GM18909 (cell line): ENCODE results near the gene EML4.
A peak's percentile ranks its signal among the peaks of the same experiment; 100 is the strongest.
"Not testable (repeated sequence)": the region's sequence is repeated elsewhere in the genome, so short reads cannot be mapped to it uniquely, and the experiment has no call there.

Source experiments
- ATAC-seq: cut with Tn5 transposase; IDR thresholded peaks from one replicate; pipeline ENCODE4 v1.9.1; 2021; ENCODE audit warnings: mild to moderate bottlenecking; ENCODE audit not compliant: unreplicated experiment, poor library complexity

Gene EML4

DNA sequence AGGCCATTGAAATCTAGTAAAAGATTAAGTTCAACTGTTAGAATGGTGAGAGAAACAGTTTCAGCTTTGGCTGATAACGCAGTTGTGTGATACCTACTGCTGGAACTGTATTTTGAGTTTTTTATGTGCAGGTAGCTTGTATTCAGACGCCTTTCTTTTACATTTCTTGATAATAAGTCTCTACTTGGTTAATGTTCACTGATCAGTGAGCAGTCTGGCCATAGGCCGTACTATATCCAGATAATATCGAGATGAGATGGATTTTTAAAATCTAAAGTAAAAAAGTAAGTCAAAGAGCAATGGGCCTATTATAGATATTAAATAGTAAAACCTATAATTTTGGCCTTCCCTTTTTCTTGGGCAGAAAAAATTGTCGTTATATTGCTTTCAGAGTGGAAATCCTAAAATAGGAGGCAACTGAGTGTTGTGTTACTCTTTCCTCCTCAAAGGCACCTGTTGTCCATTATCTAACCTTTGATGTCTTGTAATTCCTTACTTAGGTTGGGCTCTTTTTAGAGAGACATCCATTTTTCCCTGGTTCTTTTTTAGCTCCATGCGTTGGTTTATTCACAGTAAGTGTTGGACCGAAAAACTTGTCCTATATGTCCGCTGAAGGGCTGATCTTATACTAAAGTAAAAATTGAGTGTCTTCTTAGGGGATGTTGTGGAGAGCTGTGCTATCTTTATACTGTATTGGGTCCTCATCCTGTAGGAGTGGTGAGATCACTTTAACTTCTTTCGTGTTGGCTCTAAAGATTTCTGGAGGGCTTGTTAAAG is 1.7 kb downstream of the EML4 start:
- no peak for ATAC-seq

GRCh38 chr2:42171396-42171980 is 2.3 kb downstream of the EML4 start:
- peak; percentile 20 for ATAC-seq

GRCh38 chr2:42172020-42172419 is 2.9 kb downstream of the EML4 start:
- no peak for ATAC-seq

DNA sequence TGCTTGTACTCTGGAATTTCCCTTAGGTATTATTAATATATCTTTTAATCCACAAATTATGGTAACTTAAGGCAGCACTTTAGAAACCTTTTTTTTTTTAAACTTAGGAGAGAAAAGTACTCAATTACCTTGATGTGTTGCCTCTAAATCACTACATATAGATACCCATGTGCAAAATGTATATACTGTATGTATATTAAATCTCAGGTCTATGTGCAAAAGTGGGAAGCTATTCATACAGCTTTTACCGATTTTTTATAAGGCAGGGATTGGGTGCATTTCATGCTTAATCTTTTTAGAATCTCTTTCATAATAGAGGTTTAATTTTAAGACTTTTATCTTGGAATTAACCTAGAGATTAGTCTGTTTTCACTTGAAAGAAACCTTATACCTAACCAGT is 3.4 kb downstream of the EML4 start:
- no peak for ATAC-seq

GRCh38 chr2:42173467-42173866 is 4.3 kb downstream of the EML4 start:
- not testable (repeated sequence) for ATAC-seq

GRCh38 chr2:42176992-42177738 is 8.0 kb downstream of the EML4 start:
- ATAC-seq, result no peak

- no peak for ATAC-seq
Observed at GRCh38 chr2:42178335-42178734, 9.2 kb downstream of the EML4 start.

- ATAC-seq, result no peak
Observed at GRCh38 chr2:42180300-42180699, 11.1 kb downstream of the EML4 start.

GRCh38 chr2:42182654-42183308 is 13.6 kb downstream of the EML4 start:
- no peak for ATAC-seq

DNA sequence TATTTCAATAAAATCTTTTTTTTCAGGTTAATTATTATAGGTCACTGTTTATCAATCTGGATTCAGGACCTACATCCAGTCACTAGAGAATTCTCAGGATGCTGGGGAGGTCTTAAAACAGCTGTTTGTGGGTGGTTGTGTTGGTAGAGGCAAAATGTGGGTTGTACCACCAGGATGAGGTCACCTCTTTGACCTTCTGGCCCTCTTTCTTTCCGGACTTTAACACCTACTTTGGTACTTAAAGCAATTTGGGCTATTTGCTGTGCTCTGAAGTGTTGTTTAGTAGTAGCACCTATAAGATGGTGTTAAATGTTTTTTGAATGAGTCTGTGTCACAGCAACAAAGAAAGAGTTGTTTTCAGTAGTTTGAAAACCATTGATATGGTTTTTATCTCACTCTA is 14.6 kb downstream of the EML4 start:
- ATAC-seq, result peak; percentile 62

GRCh38 chr2:42184346-42184745 is 15.2 kb downstream of the EML4 start:
- ATAC-seq, result no peak

- no peak for ATAC-seq
Observed at GRCh38 chr2:42185220-42185921, 16.2 kb downstream of the EML4 start.

DNA sequence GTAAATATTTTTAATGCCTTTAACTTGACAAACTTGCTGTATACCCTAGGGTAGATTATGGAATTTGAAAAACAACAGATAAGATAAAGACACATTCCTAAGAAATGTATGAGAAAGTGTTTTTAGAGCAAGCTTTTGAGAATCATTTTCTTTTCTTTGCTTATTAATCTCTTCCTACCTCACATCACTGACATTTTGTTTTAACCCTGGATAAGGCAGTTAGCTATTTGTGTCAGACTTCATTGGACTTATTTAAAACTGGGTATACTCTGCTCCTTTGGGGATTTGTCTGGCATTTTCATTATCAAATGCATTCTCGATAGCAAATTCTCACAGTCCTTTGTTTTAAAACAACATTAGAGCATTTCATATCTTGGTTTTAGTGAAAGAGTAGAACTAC is 17.2 kb downstream of the EML4 start:
- no peak for ATAC-seq

DNA sequence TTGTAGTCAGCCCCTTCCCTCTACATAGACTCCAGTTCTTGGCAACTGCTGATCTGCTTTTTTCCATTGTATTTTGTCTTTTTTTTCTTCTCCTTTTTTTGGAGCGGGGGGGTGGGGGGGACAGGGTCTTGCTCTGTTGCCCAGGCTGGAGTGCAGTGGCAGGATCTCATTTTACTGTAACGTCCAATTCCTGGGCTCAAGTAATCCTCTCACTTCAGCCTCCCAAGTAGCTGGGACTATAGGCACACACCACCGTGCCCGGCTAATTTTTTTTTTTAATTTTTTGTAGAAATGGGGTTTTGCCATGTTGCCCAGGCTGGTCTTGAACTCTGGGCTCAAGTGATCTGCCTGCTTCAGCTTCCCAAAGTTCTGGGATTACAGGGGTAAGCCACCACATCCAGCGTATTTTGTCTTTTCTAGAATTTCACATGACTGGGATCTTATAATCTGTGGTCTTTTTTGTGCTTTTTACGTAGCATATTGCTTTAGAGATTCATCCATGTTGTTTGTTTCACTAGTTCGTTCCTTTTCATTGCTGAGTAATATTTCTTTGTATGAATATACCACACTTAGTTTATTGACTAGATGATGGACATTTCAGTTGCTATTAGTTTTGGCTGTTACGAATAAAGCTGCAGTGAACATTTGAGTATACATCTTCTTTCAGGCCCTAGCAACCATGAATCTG is 17.9 kb downstream of the EML4 start:
- no peak for ATAC-seq

DNA sequence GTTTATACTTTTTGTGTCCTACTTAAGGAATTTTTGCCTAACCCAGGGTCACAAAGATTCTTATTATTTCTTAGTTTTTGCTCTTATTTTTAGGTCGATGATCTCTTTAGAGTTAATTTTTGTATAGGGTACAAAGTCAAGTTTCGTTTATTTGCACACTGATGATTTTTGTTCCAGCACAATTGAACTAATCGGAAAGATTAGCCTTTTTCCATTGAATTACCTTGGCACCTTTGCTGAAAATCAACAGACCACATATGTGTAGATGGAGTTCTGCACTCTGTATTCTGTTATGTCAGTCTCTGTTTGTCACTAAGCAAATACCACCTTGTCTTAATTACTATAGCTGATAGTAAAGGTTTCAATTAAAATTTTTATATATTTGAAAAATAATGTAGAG is 18.7 kb downstream of the EML4 start:
- no peak for ATAC-seq

DNA sequence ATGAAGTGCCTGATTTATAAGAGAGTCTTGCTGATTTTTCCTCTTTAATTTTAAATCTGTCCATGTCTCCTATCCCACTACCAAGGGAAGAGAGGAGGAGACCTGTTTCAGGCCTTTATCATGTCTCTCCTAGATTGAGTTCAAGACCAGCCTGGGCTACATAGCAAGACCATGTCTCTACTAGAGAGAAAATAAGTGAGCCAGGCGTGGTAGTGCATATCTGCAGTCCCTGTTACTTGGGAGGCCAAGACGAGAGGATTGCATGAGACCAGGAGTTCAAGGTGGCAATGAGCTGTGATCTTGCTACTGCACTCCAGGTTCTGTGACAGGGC is 20.0 kb downstream of the EML4 start:
- ATAC-seq, result no peak

DNA sequence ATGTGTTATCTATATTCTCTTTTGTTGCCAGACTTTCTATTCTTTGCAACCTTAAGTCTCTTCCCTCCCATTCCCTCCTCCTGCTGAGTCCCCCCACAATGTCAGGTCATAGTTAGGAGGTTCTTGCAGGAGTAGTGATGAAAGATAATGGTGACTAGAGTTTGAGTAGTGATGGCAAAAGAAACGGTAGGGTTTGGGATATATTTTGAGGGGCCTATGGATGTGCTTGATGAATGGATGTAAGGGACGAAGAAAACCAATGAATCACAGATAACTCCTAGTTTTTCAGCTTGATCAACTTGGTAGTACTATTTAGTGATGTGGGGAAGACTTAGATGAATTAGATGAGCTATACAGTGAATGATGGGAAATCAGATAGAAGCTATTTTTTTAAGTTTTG is 21.0 kb downstream of the EML4 start:
- no peak for ATAC-seq

DNA sequence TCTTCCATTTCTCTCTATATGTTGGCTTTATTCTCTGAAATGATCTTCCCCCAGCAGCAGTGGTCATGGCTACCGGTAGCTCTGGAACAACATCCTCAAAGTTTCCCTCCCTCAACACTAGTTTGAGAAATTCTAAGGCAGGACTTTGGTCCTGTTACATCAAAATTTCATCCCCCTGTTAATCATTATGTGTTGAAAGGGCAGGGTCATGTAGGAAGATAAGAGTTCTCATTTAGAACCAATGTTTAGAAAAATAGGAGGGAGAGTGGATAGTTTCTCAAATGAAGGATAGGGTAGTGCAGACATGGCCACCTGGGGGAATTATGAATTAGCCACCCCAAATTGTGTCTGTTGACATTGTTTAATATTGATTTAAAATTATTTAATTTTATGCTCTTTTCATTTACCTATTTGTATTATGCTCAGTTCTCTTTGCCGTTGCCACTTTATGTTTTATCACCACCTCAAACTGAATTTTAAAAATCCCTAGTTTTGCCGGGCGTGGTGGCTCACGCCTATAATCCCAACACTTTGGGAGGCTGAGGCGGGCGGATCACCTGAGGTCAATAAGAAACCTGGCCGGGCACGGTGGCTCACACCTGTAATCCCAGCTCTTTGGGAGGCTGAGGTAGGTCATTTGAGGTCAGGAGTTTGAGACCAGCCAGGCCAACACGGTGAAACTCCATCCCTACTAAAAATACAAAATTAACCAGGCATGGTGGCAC is 22.3 kb downstream of the EML4 start:
- ATAC-seq, result no peak

- ATAC-seq, result no peak
Observed at GRCh38 chr2:42192010-42192373, 22.8 kb downstream of the EML4 start.
